Fibroblast of peridontal ligament (primary cell): ENCODE results near the gene TMEM106B.

Source experiments
- DNase-seq: peaks from one replicate; pipeline ENCODE4 v3.0.0-alpha.2; 2010; ENCODE audit errors: extremely low read depth

Gene TMEM106B

DNA sequence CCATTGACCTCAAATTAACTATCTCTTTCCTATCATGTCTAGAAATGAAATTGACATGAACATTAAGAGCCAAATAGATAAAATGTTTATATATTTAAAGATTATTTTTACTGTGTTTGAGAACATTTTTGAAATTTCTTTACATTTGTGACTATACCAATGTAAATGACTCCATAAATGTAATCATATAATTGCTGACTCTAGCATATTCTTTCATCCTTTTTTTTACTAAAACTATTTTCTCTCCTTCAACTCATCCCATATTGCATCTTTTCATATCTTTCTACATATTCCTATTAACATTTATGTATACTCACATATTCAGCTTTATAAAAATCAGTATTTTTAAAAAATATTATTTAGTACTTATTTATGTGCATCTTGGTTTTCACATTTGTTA is 16.9 kb downstream of the TMEM106B start:
- no peak for DNase-seq

- peak; percentile 29 for DNase-seq
Observed at GRCh38 chr7:12229046-12229445, 18.0 kb downstream of the TMEM106B start.

DNA sequence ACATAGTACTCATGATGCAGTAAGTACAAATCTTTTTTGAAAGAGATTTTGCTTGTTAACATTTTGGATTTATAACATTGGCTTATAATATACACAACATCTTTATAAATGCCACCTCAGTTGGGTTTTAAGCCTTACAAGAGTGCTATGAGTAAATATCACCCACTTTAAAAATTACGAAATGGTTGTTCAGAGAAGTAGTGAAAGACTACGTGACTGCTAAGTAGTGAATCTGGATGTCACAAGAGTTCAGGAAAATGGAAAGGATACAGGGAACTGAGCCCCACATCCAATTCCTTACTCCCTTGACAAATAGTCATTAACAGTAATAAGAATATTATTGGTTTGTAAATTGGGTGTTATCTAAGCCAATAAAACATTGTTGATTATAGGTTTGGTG is 20.0 kb downstream of the TMEM106B start:
- DNase-seq = no peak

- DNase-seq = no peak
Observed at GRCh38 chr7:12233175-12233574, 22.1 kb downstream of the TMEM106B start.

DNA sequence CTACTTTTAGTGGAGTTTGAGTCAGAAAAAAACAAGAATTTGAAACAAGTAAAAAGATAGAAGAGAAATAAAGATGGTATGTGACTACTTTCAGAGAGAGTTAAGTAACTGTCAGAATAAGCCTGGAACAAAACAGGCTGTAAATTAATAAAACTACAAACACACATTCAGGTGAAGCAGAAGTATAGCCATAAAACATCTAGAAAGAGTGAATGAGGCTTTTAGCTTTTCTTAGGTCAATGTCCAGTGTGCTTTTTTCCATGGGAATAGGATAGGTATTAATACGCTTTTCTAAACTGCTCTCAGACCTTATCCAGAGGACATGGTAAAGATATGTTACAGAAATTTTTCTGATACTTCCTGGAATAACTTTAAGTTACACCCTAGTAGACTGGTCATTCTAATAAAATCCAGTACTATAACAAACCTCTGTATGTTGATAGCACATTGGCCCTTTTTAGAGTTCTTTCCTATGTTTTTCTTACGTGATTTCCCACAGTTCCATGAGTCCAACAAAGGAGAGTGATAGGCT is 23.3 kb downstream of the TMEM106B start:
- DNase-seq = no peak

- DNase-seq = no peak
Observed at GRCh38 chr7:12235970-12236369, 24.9 kb downstream of the TMEM106B start.

DNA sequence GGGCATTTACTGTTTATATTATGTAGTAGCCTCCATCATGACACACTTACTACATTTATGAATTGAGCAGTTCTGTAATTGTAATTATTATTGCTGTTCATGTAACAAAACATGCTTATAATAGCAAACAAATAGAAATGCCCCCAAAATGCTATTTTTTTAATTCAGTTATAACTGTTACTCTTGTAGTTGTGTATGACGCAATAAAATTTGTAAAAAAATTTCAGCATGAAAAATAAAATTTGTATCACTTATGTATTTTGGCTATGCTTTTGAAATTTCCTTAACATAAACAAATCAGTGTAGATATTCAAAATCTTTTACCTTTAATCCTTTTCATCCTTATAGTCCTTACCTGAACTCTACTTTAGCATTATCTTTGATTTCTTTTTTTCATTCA is 25.9 kb downstream of the TMEM106B start:
- DNase-seq = no peak

DNA sequence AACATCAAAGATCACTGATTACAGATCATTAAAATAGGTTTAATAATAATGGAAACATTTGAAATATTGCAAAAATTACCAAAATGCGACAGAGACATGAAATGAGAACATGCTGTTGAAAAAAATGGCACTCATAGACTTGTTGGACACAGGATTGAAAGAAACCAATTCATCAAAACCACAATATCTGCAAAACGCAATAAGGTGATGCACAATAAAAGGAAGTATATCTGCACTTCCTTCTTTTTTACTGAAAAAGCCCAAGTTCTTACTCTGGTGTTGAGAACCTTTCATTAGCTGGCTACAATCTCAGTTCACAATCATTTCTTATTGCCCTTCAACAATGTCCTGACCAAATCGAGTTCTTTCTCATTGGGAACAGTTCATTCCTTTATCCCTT is 28.7 kb downstream of the TMEM106B start:
- DNase-seq = no peak

DNA sequence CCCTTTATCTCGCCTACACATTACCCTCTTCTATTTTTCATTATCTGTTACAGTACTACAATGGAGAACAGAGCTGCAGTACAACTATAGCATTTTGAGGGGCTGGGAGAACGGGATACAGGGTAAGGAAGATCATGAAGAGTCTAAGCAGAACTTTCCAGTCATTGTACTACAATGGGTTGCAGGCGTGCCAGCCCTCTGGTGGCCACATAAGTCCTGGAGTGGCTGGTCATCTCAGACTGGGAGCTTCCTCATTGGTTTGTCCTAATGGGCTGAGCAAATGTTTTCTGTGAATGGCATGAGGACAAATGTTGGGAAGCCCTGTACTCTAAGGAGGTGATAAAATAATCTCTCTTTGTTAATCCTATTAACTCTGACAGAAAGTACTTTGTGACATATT is 33.0 kb downstream of the TMEM106B start:
- no peak for DNase-seq

DNA sequence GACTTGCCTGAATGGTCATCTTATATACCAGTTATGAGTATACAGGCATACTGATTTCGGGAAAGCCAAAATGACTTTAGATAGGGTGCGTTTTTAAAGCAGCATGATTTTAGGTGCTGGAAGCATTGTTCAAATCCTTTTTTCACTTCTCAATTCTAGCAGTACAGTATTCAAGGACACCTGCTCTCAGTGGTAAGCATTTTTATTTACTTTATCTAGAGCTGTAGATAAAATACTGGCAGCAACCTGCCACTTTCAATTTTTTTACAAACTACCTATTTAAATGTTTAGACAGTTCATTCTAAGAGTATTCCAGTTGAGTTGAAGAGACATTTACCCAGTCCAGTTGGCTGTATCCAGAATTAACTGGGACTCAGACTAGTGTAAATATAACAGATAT is 33.6 kb downstream of the TMEM106B start:
- no peak for DNase-seq

GRCh38 chr7:12249706-12250105 is 38.6 kb downstream of the TMEM106B start:
- DNase-seq = no peak

- no peak for DNase-seq
Observed at GRCh38 chr7:12250232-12250631, 39.1 kb downstream of the TMEM106B start.

GRCh38 chr7:12256090-12256489 is 45.0 kb downstream of the TMEM106B start:
- peak; percentile 1 for DNase-seq

DNA sequence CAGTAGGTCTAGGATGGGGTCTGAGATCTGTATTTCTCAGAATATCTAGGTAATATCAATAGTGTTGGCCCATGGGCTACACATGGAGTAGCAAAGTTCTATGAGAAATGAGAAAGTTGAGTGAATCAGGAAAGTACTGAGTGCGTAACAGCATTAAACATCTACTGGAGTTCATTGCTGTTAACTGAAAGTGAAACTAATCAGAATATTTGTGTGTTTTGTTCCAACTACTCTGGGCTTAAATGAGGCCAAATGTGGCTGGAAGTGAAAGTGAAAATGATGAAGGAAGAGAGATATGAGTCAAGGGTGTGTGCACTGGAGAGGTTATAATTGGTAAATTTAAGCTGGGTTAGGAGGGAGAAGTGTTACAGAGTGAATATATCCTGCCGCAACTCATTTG is 46.5 kb downstream of the TMEM106B start:
- peak; percentile 55 for DNase-seq

DNA sequence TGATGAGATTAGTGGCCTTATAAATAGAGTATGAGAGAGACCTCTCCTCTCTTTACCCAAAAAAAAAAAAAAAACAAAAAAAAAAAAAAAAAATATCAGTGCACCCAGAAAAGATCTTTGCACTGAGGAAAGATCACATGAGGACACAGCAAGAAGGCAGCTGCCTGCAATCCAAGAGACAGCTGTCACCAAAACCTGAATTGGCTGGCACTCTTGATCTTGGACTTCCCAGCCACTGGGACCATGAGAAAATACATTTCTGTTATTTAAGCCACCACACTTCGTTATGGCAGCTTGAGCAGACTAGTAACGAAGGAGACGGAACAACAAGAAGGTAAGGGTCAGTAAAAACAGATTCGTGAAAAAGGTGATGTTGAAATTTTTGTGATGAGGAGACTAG is 47.0 kb downstream of the TMEM106B start:
- DNase-seq = no peak

DNA sequence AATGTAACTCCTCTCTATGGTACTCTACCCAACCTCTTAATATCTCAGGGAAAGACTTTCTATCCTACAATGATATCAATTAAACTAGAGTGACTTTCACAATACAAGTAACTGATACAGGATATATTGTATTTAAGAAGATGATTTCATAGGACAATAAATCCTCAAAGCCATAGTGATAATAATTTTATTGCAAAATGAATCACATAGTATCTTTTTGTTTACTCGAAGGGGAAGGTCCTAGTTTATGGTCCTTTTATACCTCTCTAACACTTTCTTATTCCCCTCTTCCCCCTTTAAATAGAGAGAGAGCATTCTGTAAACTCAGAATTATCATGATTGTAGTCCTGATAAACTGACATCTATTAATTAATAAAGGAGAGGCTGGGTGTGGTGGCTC is 56.4 kb downstream of the TMEM106B start:
- DNase-seq = no peak

- DNase-seq = no peak
Observed at GRCh38 chr7:12269100-12269895, 58.2 kb downstream of the TMEM106B start.

DNA sequence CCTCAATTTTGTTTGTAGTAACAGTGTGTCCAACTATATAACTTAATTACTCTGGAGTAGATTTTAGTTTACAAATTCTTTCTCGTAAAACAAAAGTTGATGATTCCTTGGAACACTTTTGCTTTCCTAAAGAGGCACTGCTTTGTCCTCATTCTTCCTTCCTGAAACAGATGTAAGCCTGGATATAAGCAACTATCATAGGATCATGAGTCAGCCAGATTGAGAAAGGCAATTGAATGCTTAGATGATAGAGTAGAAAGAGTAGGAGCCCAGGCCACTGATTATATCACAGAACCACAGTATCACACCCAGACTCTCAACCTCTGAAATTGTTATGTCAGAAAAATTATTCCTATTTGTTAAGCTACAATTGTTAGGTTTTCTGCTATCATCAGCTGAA is 69.9 kb downstream of the TMEM106B start:
- DNase-seq = peak; percentile 2

DNA sequence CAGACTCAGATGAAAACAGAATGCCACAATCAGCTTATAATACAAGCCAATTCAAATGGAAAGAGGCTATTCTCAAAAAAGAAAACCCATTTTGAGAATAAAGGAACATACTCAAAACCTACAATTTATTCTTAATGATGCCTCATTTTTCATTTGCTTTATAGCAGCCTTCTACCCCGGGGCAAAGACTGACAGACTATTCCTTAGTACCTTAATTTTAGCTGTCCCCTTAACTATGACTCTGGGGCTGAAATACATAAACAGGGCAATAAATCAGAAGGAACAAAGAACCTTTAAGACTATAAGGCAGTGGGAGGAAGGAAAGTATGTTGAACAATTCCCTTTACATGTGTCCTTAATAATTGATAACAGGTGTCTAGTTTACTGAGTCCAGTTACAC is 76.8 kb downstream of the TMEM106B start:
- no peak for DNase-seq

GRCh38 chr7:12289996-12290395 is 78.9 kb downstream of the TMEM106B start:
- DNase-seq = no peak

DNA sequence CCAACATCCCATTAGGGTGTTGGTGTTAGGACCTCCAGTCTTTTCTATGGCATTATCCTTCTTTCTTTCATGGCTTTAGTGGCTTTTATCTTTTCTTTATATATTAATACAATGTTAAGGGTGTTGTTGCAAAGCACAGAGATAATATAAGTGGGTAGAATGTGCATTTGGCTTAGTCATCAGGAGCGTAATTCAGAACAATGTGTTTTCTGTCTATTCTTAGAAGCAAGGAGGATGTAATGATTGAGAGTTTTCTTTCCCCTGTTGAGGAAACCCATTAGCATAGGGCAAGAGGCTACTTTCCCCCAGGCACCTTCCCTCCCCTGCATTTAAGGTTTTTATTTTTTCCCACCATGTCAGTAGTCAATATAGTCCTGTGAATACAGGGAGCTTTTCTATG is 79.7 kb downstream of the TMEM106B start:
- no peak for DNase-seq

GRCh38 chr7:12291870-12292269 is 80.8 kb downstream of the TMEM106B start:
- DNase-seq = no peak
